B cell (primary cell): ENCODE data around the gene PRKAR2A.

Source experiments
- CTCF ChIP-seq: fragments of 200-600 bp; IDR thresholded peaks from one replicate; pipeline ENCODE4 v1.8.0; 2022; ENCODE audit warnings: antibody characterized with exemption, mild to moderate bottlenecking
- EZH2 ChIP-seq: IDR thresholded peaks from 2 replicates; pipeline ENCODE4 v1.6.1; 2012; ENCODE audit warnings: borderline replicate concordance, low read depth, mild to moderate bottlenecking, moderate library complexity, low read length; ENCODE audit not compliant: insufficient read depth, poor library complexity, severe bottlenecking

GRCh38 chr3:48832684-48833083 is 15.0 kb downstream of the PRKAR2A start:
- TF ChIP-seq CTCF (no peak), EZH2 (no peak)
